Measurements from ENCODE around the gene HELT. TPM values are rescaled to one million over a fixed set of nuclear protein-coding genes. Genes with fewer than 3 reads are reported as not detected.

Gene HELT
- total and polyA plus RNA-seq, 2 of the 4 experiments (the other 2 are of a cell fraction), result not detected

DNA sequence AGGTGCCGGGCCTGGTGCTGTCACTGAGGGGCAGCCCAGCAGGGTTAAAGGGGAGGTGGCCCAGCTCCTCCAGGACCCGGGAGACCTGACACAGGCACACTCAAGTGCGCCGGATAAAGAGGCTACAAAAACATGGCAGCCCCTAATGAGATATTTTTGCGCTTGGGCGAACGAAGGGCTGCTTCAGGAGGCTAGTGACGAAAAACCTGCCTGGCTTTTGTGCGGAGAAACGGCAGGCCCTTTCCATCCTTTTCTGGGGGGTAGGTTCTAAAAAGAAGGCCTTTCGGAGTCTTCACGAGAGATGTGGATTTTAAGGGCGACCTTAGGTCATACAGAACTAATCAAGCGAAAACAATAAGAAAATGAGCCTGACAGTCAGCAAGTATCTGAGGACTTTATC lies 35.5 kb downstream of the HELT start:
- WGBS, 2 experiments (ENCODE audit: extremely low coverage in 2 of 2, insufficient read length in 1 of 2), result 89% methylated on average over 10 of the region's 14 CpGs; no CpG with 5 or more reads in 1 of the 2 experiments
- H3K36me3 ChIP-seq (ENCODE audit: control insufficient read depth, insufficient read depth, low read length), result no peaks in the 10 kb centered on the region
- H2BK5ac ChIP-seq (ENCODE audit: low read depth, low read length, poor library complexity, severe bottlenecking), result no peak overlapping the region
- H4K91ac ChIP-seq (ENCODE audit: insufficient read depth, low read depth, low read length), result no peak overlapping the region
- H3K18ac ChIP-seq (ENCODE audit: low read depth, low read length), result no peak overlapping the region
- POLR2A ChIA-PET (ENCODE audit: unreplicated experiment), result no interaction called here
- no peak overlapping the region for H2AFZ ChIP-seq (replicated peaks; ENCODE audit: low read length, poor library complexity)
- H3K9me3 ChIP-seq (ENCODE audit: control insufficient read depth, insufficient read depth, low read length), result no peaks in the 10 kb centered on the region
- no peak overlapping the region for H2BK120ac ChIP-seq (ENCODE audit: low read depth, low read length)
- BruUV-seq (replicated peaks), result no TSS peak
- no peak overlapping the region for H3K23ac ChIP-seq (ENCODE audit: low read depth, low read length)
- no peak overlapping the region for H3K4ac ChIP-seq (ENCODE audit: low read depth, low read length)
- in situ Hi-C loops (cut with MboI; ENCODE audit: low sequenced_read_pairs), result no loop called here
- H2BK20ac ChIP-seq (ENCODE audit: low read depth, low read length), result no peak overlapping the region
- DNase-seq (no peak), ATAC-seq (ENCODE audit: low read depth) (no peak)
- no peak overlapping the region for H2AK5ac ChIP-seq (ENCODE audit: low read depth, low read length)
- H3K4me3 ChIP-seq (ENCODE audit: insufficient read depth, low read depth, low read length), result no peak overlapping the region
- H4K8ac ChIP-seq (ENCODE audit: low read depth in 2 of 2, low read length in 2 of 2), result no peak overlapping the region
- no peaks in the 10 kb centered on the region for H4K20me1 ChIP-seq (ENCODE audit: insufficient read depth, low read length)
- no peaks in the 10 kb centered on the region for H3K79me1 ChIP-seq (ENCODE audit: low read depth in 1 of 2, low read length in 2 of 2)
- no peaks in the 10 kb centered on the region for H3K4me1 ChIP-seq (ENCODE audit: control insufficient read depth, insufficient read depth, low read length)
- H4K5ac ChIP-seq (ENCODE audit: low read depth, low read length), result no peak overlapping the region
- CTCF ChIA-PET, result interaction anchor here (1.5 kb wide), 1 partner anchor 14 kb away, joined by 6 read pairs; no protein-coding TSS in a partner anchor
- intact Hi-C loops (cut with micrococcal nuclease), result no loop called here
- H2AK9ac ChIP-seq (replicated peaks; ENCODE audit: low read depth, low read length, poor library complexity), result no peak overlapping the region
- peaks cover 5% of the 10 kb centered on the region for H3K27me3 ChIP-seq (ENCODE audit: control insufficient read depth, insufficient read depth, low read length)
- no peak overlapping the region for H3K4me2 ChIP-seq (ENCODE audit: low read depth, low read length)
- H3K14ac ChIP-seq (replicated peaks; ENCODE audit: low read depth, low read length), result no peak overlapping the region
- no peak overlapping the region for H3K56ac ChIP-seq (ENCODE audit: extremely low read depth, insufficient read depth, low read length)
- H2BK15ac ChIP-seq (ENCODE audit: low read depth, low read length), result no peak overlapping the region
- no peak overlapping the region for H3K27ac ChIP-seq (ENCODE audit: insufficient read depth, low read length)
- no peak overlapping the region for H3K9ac ChIP-seq (ENCODE audit: low read depth, low read length)
- TF ChIP-seq BHLHE40 (IDR thresholded peaks at IDR 0.05; ENCODE audit: low read depth, low read length), result no peak
- TF ChIP-seq MAFK (IDR thresholded peaks at IDR 0.05; ENCODE audit: low read depth, low read length), result no peak
- no peak for TF ChIP-seq MAZ (IDR thresholded peaks at IDR 0.05; ENCODE audit: borderline replicate concordance, low read depth, low read length)
- no peak for TF ChIP-seq FOS (IDR thresholded peaks at IDR 0.05; ENCODE audit: low read depth, low read length)
- TF ChIP-seq ELK1 (IDR thresholded peaks at IDR 0.05; ENCODE audit: borderline replicate concordance, low read depth, low read length), result no peak
- TF ChIP-seq, protein P1, sequence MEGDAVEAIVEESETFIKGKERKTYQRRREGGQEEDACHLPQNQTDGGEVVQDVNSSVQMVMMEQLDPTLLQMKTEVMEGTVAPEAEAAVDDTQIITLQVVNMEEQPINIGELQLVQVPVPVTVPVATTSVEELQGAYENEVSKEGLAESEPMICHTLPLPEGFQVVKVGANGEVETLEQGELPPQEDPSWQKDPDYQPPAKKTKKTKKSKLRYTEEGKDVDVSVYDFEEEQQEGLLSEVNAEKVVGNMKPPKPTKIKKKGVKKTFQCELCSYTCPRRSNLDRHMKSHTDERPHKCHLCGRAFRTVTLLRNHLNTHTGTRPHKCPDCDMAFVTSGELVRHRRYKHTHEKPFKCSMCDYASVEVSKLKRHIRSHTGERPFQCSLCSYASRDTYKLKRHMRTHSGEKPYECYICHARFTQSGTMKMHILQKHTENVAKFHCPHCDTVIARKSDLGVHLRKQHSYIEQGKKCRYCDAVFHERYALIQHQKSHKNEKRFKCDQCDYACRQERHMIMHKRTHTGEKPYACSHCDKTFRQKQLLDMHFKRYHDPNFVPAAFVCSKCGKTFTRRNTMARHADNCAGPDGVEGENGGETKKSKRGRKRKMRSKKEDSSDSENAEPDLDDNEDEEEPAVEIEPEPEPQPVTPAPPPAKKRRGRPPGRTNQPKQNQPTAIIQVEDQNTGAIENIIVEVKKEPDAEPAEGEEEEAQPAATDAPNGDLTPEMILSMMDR (conservative IDR thresholded peaks at IDR 0.05; ENCODE audit: low read depth, low read length), result no peak
- no peak for TF ChIP-seq MXI1 (IDR thresholded peaks at IDR 0.05; ENCODE audit: borderline replicate concordance, low read depth, low read length)
- no peak for TF ChIP-seq RAD21 (IDR thresholded peaks at IDR 0.05; ENCODE audit: low read length)
- TF ChIP-seq, protein P2, sequence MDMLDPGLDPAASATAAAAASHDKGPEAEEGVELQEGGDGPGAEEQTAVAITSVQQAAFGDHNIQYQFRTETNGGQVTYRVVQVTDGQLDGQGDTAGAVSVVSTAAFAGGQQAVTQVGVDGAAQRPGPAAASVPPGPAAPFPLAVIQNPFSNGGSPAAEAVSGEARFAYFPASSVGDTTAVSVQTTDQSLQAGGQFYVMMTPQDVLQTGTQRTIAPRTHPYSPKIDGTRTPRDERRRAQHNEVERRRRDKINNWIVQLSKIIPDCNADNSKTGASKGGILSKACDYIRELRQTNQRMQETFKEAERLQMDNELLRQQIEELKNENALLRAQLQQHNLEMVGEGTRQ (IDR thresholded peaks at IDR 0.05; ENCODE audit: low read depth, low read length), result no peak
- TF ChIP-seq RFX5 (IDR thresholded peaks at IDR 0.05; ENCODE audit: low read depth, low read length), result no peak
- TF ChIP-seq RCOR1 (IDR thresholded peaks at IDR 0.05; ENCODE audit: insufficient replicate concordance, low read length), result no peak
- TF ChIP-seq NFE2L2 (IDR thresholded peaks at IDR 0.05; ENCODE audit: low read depth, low read length), result no peak
- TF ChIP-seq CHD1 (IDR thresholded peaks at IDR 0.05; ENCODE audit: low read depth, low read length), result no peak
- no peak for TF ChIP-seq POLR2A (IDR thresholded peaks at IDR 0.05; ENCODE audit: low read depth, low read length)
- dilution Hi-C loops (cut with HindIII; ENCODE audit: low sequenced_read_pairs, unreplicated experiment), result no loop called here
- H3K9me1 ChIP-seq (ENCODE audit: insufficient read depth, low read length), result no peaks in the 10 kb centered on the region
